Endothelial cell of hepatic sinusoid (primary cell): ENCODE results near the gene MAZ.
"Not testable (repeated sequence)": the region's sequence is repeated elsewhere in the genome, so short reads cannot be mapped to it uniquely, and the experiment has no call there.

Source experiments
- in situ Hi-C: cut with HindIII; loops from 2 replicates; pipeline ENCODE4 v1.10.0; 2017; ENCODE audit warnings: low sequenced_read_pairs

MAZ gene

GRCh38 chr16:29820730-29821642 is 14.7 kb downstream of the MAZ start:
- in situ Hi-C loops, result no loop called here

GRCh38 chr16:29821643-29822115 is 15.3 kb downstream of the MAZ start:
- in situ Hi-C loops, result no loop called here

GRCh38 chr16:29824589-29825144 is 18.3 kb downstream of the MAZ start:
- in situ Hi-C loops, result loop anchor here (5.0 kb wide), 1 partner anchor 38 kb away; the partner anchor contains the start of gene CDIPT

- in situ Hi-C loops, result loop anchor here (5.0 kb wide), 1 partner anchor 37 kb away; the partner anchor contains the start of gene CDIPT
Measured at GRCh38 chr16:29825145-29826044, 19.1 kb downstream of the MAZ start.

DNA sequence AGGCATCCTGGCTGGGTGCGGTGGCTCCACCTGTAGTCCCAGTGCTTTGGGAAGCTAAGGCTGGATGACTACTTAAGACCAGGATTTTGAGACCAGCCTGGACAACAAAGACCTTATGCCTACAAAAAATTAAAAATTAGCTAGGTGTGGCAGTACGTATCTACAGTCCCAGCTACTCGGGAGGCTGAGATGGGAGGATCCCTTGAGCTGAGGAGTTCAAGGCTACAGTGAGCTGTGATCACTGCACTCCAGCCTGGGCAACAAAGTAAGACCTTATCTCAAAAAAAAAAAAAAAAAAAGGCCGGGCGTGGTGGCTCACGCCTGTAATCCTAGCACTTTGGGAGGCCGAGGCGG is 20.0 kb downstream of the MAZ start:
- in situ Hi-C loops, result loop anchor here (5.0 kb wide), 1 partner anchor 36 kb away; the partner anchor contains the start of gene CDIPT

DNA sequence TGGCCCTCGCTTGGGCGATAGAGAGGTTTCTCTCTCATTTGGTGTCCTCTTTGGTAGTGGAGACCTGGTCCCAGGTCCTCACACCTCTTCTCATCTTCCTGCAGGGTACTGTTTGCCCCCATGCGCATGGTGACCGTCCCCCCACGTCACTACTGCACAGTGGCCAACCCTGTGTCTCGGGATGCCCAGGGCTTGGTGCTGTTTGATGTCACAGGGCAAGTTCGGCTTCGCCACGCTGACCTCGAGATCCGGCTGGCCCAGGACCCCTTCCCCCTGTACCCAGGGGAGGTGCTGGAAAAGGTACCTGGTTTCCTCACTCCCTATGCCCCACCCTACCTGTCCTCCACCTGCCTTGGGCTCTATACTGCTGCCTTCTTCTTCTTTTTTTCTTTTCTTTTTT is 24.4 kb downstream of the MAZ start:
- in situ Hi-C loops, result no loop called here

GRCh38 chr16:29831490-29831889 is 25.2 kb downstream of the MAZ start:
- in situ Hi-C loops, result no loop called here

DNA sequence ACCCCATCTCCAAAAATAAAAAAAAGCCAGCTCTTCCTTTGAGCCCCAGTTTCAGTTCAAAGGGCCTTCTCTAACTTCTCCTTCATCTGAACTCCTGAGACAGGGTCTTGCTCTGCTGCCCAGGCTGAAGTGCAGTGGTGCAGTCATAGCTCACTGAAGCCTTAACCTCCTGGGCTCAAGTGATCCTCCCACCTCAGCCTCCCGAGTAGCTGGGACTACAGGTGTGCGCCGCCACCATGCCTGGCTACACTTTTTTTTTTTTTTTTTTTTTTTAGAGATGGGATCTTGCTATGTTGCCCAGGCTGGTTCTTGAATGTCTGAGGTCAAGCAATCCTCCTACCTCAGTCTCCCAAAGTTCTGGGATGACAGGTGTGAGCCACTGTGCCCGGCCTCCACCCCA is 26.9 kb downstream of the MAZ start:
- in situ Hi-C loops, result not testable (repeated sequence)

DNA sequence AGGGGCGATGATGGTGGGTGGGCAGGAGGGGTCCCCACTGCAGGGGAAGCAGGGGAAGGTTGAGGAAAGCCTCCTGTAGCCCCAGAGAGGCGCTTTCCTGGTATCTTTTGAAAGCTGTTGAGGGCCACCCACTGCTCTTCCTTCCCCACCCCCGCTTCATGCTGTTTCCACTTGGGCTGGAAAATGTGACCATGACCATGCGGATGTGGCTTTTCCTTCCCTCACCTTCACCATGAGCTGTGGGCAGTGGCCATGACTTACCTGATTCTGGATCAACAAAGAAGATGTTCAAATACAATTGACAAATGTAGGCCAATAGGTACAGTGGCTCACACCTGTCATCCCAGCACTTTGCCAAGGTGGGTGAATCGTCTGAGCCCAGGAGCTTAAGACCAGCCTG is 27.8 kb downstream of the MAZ start:
- in situ Hi-C loops, result no loop called here

DNA sequence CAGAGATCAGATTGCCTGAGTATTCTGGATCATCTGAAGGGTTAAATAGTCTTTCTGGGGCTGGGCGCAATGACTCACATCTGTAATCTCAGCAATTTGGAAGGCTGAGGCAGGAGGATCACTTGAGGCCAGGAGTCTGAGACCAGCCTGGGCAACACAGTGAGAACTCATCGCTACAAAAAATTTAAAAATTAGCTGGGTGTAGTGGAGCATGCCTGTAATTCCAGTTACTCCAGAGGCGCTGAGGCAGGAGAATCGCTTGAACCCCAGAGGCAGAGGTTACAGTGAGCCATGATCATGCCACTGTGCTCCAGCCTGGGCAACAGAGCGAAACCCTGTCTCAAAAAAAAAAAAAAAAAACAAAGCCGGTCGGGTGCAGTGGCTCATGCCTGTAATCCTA is 29.6 kb downstream of the MAZ start:
- in situ Hi-C loops, result no loop called here

GRCh38 chr16:29836623-29837022 is 30.3 kb downstream of the MAZ start:
- in situ Hi-C loops, result no loop called here

GRCh38 chr16:29837841-29838240 is 31.5 kb downstream of the MAZ start:
- in situ Hi-C loops, result no loop called here

- in situ Hi-C loops, result no loop called here
Measured at GRCh38 chr16:29839822-29840221, 33.5 kb downstream of the MAZ start.

DNA sequence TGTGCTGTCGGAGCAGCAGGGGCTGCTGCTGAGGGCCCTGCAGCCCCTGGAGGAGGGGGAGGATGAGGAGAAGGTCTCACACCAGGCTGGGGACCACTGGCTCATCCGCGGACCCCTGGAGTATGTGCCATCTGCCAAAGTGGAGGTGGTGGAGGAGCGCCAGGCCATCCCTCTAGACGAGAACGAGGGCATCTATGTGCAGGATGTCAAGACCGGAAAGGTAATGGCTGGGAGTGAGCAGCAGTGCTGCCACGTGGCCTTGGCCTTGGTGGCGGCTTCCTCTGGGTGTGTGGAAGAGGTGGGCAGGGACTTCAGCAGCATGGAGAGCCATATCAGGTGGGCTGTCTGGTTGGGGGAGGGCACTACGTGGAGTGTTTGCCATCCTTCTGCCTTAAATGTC is 33.9 kb downstream of the MAZ start:
- in situ Hi-C loops, result no loop called here

DNA sequence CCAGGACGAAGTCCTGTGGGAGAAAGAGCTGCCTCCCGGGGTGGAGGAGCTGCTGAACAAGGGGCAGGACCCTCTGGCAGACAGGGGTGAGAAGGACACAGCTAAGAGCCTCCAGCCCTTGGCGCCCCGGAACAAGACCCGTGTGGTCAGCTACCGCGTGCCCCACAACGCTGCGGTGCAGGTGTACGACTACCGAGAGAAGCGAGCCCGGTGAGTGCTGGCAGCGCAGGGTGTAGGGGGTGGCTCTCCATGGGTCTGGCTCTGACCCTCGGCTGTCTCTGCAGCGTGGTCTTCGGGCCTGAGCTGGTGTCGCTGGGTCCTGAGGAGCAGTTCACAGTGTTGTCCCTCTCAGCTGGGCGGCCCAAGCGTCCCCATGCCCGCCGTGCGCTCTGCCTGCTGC is 35.3 kb downstream of the MAZ start:
- in situ Hi-C loops, result no loop called here

- in situ Hi-C loops, result no loop called here
Measured at GRCh38 chr16:29842732-29843346, 36.5 kb downstream of the MAZ start.

DNA sequence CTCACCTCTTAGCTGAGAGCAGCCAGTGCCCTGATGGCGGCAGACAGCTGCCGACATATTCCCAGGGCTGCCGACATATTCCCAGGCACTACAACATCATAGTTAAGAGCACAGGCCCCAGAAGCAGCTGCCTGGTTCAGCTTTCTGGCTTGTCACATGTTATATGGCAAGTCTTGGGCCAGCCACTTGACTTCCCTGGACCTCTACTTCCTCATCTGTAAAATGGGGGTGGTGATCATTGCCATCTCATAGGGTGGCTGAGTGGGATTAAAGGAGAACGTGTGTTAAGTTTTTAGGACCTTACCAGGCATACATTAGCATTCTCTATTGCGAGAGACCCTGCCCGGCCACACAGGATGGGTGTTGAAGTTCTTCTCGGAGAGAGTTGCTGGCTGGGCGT is 37.6 kb downstream of the MAZ start:
- in situ Hi-C loops, result no loop called here

GRCh38 chr16:29844575-29845331 is 38.4 kb downstream of the MAZ start:
- in situ Hi-C loops, result no loop called here

DNA sequence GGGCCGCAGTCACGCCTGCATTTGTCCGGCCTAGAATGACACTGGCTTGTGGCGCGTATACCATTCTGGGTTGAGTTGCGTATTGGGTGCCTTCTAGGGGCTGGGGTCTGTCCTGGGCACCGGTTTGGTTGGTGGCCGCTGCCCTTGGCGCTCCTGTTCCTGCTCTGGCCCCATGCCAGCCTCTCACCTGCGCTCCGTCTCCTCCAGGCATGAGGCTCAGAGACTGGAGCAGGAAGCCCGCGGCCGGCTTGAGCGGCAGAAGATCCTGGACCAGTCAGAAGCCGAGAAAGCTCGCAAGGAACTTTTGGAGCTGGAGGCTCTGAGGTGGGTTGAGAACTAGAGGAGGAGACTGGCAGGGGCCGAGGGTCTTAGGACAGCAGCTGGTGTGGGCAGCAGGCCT is 39.3 kb downstream of the MAZ start:
- in situ Hi-C loops, result no loop called here
